Activated naive CD4-positive, alpha-beta T cell treated with Interleukin-2 at 50 U/mL for 16 hours (primary cell): ENCODE data around the gene VPS26B.
"Not testable (repeated sequence)": the region's sequence is repeated elsewhere in the genome, so short reads cannot be mapped to it uniquely, and the experiment has no call there.

ENCODE experiments used
- DNase-seq: peaks from one replicate; pipeline ENCODE4 v3.0.0-alpha.2; 2020

VPS26B gene

DNA sequence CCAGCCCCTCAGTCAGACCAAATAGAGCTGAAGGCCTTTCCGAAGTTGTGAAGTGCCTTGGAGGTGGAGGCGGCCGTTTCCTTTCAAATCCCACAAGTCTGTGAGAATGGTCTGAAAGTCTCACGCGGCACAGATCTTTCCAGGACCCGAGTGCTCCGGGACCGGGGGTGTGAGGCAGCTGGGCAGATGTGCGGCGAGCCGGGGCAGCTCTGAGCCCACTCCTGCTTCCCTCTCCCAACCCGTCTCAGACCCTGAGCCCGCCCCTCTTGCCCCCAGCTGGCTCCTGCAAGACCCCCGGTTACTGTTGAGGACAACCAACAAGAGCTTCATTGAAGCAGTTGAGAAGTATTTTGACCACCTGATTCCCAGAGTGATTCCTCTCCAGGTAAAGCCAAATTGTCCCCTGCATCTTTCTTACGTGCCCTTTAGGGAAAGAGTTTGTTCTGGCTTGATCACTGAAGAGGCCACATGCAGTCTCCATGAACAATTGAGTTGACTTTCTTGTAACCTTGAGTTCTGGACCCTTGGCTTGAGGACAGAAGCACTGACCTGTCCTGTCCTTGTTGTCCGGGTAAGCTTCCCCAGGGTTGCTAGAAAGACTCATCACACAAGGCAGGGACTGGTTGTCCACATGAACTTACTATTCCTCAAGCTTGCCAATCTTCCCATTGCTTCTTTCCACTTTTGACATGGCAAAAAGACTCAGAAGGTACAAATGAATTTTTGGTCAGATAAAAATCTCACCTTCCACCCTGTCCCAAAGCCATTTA, 59.2 kb downstream of the VPS26B start:
- DNase-seq: no peak

GRCh38 chr11:134284349-134284748, 59.9 kb downstream of the VPS26B start:
- not testable (repeated sequence) for DNase-seq

DNA sequence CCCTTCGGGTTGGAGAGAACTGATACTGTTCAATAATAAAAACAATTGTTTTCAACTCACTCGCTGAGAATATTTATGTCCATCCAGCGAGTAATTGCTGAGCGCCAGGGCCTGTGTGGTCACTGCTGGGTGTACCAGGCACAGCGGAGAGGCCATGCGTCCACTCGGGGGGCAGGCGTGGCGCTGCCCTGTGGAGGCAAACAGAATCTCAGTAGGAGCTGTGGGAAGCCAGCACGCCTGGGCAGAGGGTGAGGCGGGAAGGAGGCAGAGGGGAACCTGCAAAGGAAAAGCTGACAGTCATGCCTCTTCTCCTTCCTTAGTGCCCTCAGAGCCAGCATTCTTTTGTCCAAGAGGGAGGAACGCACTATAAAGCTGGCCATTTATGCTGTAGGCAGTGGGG, 63.1 kb downstream of the VPS26B start:
- DNase-seq: no peak

DNA sequence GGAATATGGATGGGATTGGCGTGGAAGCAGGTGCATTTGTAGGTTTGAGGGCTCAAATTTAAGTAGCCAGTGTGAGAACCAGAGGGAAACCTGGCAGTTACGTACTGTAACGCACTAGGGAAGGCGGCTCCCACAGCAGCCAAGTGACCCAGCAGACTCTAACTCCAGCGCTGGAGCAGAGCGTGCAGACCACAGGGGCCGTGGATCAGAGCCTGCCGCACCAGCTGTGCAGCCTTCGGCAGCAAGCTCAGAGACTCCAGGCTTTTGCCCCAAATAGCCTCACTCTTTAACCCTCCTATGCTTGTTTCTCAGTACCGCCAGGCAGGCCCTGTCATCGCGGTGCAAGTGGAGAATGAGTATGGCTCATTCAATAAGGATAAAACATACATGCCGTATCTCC, 64.0 kb downstream of the VPS26B start:
- no peak for DNase-seq

- no peak for DNase-seq
Observed at GRCh38 chr11:134289167-134289566, 64.7 kb downstream of the VPS26B start.

- no peak for DNase-seq
Observed at GRCh38 chr11:134289789-134290188, 65.3 kb downstream of the VPS26B start.

GRCh38 chr11:134290646-134291045, 66.2 kb downstream of the VPS26B start:
- no peak for DNase-seq

- no peak for DNase-seq
Observed at GRCh38 chr11:134291196-134291595, 66.7 kb downstream of the VPS26B start.

DNA sequence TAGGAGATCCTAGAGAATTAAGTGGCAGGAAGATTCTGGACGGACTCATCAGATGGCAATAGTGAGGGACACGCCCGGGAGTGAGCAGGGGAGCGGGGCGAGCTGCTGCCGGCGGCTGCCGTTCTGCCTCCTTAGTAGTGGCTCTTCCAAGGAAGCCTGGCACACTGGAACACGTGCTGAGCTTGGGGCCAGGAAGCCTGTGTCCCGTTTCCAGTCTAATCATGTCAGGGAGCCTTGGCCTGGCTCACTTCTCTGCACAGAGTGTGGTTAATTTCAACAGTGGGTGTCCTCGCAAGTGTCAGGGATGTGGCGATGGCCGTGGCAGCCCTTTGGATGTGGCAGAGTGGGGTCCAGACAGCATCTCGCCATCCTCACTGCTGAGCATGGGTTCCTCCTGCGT, 68.2 kb downstream of the VPS26B start:
- no peak for DNase-seq

DNA sequence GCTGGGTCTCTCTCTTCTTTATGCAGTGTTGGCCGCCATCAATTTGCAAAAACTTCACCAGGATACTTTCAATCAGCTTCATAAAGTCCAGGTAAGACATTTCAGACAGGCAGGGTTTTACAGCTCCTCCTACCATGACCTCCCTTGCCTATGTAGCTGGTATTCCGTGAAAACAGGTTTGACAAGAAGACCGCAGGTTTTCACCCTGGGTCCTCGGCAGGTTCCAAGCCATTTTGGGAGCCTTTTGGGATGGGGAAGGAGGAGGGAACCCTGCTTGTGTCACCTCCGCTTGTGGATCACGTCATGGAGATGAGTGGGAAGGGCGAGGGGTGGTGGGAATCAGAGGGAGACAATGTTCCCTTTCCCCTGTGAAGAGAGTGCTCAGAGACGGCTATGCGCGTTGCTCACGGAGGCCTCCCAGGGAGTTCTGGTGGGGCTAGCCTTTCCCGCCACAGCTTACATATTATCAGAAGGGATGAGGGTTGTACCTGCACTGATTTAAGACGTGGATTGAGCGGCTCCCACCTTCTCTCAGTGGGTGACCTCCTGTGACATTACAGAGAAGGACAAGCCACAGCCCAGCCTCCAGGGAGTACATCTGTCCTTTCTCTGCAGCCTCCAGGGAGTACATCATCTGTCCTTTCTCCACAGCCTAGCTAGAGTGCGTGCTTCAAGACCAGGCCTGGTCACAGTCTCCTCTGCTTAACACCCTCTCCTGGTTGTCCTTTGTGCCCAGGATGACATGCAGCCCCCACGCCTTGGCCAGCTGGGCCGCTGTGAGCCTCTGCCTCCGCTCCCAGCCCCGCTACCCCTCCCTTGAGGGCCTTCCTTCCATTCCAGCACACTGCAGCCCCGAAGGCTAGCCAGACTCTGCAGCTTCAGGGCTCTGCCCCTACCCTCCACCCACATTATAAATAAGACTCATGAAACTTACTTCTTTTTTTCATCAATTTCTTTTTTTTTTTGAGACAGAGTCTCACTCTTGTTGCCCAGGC, 68.9 kb downstream of the VPS26B start:
- no peak for DNase-seq

- DNase-seq: no peak
Observed at GRCh38 chr11:134294664-134295063, 70.2 kb downstream of the VPS26B start.
